ENCODE results near the gene CDKN2AIPNL.
"Not testable (repeated sequence)": the region's sequence is repeated elsewhere in the genome, so short reads cannot be mapped to it uniquely, and the experiment has no call there.

CDKN2AIPNL gene

DNA sequence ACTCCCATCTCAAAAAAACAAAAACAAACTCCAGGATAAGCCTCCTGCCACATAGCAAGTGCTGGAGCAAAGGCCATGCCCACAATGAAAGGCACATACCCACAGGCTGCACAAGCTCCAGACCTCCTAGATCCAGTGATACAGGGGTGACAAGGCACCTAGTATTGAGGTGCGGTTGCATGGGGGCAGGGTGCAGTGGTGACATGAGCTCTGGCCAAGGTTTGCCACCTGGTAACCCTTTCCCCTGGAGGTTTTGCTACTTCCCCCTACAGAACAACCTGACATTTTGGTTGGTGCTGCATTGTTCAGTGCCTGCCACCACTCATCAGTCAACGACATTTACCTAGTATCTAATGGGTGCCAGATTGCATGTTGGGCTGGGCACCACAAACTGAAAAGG is 14.5 kb downstream of the CDKN2AIPNL start:
- DNase-seq, result no peak

DNA sequence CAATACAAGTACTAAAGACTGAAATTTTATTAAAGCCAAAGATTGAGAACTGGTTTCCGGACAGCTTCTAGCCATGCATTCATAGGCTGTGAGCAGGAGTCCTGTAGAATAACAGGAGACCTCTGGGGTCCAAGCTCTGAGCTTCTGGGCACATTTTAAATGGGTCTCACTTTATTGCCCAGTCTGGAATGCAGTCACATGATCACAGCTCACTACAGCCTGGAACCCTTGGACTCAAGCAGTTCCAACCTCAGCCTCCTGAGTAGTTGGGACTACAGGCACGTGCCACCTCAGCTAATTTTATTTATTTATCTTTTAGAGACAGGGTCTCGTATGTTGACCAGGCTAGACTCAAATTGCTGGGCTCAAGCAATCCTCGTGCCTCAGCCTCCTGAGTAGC is 15.4 kb downstream of the CDKN2AIPNL start:
- no peak for DNase-seq

DNA sequence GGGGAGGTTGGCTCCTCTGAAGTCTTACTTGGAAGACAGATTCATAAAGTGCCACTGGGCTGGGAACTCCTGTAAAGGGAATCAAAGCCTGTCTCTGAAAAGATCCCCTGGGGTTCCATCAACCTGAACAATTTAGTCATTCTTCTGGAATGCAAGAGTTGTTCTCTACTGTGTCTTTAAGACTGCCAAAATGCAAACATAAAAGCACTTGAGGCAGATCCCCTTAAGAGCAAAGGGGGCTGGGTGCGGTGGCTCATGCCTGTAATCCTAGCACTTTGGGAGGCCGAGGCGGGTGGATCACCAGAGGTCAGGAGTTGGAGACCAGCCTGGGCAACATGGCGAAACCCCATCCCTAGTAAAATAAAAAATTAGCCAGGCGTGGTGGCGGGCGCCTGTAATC is 16.7 kb downstream of the CDKN2AIPNL start:
- DNase-seq, result no peak

DNA sequence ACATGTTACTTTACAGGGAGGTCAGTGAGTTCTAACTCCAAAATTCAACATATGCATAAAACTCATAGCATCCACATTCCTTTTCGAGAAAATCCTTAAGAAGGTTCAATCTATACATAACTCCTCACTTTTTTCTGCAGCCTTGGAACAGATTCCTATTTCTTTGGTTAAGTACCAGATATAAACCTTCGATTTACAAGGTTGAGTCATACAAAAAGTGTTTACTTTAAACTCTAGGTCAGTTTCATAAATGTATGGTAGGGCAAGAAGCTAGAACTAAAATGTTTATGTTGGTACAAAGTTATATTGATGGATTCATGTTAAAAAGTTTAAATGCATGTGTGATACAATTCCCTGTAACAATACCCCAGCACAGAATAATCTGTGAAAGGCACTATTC is 19.4 kb downstream of the CDKN2AIPNL start:
- no peak for DNase-seq

DNA sequence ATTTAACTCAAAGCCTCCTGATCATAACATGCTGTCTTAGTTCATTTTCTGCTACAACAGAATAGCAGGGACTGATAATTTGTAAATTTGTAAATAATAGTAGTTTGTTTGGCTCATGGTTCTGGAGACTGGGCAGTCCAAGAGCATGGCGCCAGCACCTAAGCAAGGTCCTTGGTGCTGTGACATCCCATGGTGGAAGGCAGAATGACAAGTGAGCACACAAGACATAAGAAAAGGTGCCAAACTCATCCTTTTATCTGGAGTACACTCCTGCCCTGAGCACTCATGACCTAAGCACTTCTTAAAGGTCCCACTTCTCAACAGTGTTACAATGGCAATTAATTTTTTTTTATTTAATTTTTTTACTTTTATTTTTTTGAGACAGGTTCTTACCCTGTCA is 24.2 kb downstream of the CDKN2AIPNL start:
- DNase-seq, result no peak

DNA sequence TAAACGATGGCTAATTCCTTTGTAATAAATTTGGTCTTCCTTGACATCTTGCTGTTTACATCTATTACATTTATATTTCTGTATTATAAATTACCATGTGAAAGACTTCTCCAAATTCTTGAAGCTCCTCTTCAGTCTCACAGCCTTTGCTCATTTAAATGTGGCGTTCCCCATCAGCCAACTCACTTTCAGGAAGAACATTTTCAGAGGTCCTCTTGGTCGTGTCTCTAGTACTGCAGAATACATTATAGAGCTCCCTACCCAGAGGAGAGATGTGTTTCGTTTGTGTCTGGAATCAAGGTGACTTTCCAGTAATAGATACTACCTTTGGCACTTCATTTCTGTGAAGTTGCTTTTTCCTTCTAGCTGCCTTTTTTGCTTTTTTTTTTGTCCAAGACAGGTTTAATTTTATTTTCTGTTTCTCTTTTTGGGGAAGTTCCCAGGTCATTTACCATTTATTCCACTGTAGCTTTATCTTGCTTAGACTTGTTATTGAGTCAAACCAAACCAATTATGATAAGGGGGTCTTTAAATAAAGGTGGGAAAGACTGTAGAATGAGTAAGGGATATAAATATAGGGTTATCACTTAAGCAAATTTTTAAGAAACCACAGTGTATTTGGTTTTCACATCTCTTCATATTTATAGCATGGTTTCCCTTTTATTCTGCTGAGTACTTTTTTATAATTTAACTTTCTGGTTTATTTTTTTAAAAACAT is 27.5 kb downstream of the CDKN2AIPNL start:
- DNase-seq, result no peak

DNA sequence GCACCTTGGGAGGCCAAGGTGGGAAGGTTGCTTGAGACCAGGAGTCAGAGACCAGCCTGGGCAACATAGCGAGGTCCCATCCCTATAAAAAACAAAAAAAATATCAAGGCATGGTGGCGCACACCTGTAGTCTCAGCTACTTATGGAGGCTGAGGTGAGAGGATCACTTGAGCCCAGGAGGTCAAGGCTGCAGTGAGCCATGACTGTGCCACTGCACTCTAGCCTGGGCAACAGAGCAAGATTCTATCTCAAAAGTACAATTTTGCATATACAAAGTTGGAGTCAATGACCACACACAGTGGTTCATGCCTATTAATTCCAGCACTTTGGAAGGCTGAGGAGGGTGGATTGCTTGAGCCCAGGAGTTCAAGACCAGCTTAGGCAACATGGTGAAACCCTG is 29.5 kb downstream of the CDKN2AIPNL start:
- not testable (repeated sequence) for DNase-seq

DNA sequence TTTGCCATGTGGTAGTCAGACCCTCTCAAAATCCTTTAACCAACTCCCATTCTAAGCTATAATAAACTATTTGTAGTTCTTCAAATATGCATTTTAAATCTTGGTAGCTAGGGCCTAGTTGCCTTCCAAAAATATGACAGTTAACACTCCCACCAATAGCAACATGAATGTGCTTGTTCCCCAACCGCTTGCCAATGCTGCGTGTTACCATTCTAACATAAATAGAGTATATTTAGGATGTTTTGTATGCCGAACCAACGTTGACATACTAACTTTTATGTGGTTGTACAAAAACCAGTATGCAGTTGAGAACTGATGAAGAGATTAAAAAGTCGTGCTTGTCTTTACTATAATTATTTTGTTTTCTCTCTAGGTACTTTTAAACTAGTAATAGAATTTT is 31.3 kb downstream of the CDKN2AIPNL start:
- no peak for DNase-seq

DNA sequence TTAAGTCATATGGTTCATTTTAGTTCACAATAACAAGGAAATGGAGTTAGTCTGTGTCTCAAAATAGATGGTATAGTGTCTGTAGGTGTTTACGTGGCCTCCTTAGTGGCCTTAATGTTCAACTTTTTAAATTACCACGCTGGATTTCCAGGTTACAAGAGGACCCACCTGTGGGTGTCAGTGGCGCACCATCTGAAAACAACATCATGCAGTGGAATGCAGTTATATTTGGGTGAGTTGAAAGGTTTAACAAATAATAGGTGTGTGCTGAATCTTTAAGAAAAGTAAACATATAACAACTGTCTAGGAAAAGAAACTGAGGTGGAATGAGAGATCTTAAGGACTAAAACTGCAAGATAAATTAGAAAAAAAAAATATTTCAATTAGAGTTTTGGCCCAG is 37.4 kb downstream of the CDKN2AIPNL start:
- DNase-seq, result no peak

DNA sequence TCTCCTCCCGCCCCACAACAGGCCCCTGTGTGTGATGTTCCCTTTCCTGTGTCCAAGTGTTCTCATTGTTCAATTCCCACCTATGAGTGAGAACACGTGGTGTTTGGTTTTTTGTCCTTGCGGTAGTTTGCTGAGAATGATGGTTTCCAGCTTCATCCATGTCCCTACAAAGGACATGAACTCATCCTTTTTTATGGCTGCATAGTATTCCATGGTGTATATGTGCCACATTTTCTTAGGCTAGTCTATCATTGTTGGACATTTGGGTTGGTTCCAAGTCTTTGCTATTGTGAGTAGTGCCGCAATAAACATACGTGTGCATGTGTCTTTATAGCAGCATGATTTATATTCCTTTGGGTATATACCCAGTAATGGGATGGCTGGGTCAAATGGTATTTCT is 38.0 kb downstream of the CDKN2AIPNL start:
- DNase-seq, result not testable (repeated sequence)

DNA sequence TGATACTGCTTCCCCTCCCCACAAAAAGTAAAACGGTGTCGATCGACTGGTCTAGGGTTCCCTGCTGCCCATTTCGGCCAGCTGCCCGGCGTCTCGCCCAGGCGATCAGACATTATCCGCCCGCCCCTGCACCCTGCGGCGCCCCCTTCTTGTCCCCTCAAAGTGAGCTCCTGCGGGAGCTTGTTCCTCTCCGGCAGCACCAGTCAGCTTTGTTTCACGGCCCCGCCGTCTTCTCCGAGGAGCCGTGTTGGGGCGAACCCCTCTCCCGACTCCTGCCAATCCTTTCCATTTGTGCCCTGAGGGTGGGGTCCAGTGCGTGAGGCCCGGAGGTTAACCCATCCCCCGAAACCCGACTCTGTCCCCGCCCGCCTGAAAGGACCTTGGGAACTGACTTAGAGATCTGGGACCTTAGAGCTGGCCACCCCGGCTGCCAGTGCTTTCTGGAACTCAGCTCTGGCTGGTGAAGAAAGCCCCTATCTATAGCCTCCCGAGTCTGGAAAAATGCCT is 39.8 kb downstream of the CDKN2AIPNL start:
- peak; percentile 63 for DNase-seq

DNA sequence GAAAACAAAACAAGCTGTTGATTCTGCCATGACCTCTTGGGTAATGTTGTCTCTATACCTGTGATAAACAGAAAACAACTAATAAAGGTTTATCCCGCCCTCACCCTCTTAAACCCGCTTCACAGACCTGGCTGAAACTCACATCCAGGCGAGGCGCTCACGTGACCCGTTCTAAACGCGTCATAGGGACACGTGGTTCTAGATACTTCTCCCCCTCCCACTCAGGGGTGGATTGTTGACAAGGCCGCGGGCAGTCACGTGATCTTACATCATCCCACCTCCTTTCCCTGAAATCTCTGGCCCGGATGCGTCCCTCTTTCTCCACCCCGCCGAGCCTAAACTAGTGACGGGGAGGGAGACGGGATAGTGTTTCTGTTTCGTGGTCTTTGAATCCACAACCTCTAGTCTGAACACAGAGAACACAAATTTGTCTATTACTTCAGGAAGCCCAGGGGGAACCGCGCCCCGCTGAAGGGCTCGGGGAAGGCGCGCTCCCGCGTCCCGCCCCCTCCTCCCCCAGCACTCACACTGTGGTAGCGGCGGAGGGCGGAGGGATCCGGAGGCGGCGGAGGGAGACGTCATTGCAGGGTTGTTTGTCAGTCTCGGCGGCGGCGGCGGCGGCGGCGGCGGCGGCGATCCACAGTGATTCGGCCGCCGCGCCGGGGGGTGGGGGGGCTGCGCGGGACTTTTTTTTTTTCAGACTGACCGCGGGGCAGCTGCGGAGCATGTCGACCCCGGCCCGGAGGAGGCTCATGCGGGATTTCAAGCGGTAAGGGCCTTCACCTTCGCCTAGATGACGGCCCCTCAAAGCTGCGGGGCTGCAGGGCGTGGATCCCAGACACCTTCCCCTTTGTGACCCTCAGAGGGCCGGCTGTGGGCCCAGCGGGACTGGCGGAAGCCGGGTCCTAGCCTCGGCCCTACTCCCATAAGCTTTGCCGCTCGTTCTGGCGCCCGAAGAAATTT is 40.5 kb downstream of the CDKN2AIPNL start, which contains the start of gene UBE2B:
Gene UBE2B (plus strand): TSS at position 699 of the 963 bp plus-strand sequence. CDS start 27 bp downstream, at position 726.
- DNase-seq, result peak; percentile 99

DNA sequence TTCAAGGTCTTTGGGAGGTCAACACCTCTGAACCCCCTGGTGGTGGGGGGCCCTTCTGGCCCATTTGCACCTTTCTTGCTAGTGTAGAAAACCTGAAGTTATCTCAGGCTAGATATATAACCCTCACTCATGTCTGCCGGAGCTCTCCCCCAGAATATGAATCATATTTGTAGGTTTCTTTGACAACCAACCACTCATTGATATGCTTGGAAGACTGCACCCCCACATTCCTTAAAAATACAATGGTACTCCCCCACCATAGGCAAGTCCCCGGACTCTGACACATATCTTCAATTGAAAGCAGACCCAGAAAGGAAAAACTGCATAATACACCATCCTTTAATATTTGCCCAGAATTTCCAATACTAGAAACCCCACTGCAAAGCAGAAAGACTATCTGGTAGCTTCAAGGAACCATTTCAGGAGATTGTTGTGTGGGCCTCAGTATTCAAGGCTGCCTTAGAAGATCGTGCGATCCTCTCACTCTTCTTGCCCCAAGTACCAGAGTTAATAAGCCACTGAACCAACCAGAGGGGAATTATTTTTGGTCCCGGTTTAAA is 41.3 kb downstream of the CDKN2AIPNL start:
- no peak for DNase-seq

DNA sequence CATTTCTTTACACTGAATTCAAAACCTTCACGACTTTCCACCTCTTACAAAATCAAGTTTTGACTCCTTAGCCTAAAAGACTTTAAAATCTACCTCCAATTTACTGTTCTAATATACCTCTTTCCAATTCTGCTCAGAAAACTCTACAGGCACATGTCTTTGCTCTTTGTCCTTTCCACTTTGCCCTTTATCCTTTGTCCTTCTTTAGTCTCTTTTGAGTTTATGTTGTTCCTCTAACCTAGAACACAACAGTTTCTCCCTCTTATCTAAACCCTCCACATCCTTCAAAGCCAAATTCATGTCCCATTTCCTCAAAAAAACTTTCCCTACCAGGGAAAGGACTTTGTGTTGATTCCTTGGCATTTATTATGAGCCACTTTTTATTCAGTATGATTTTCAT is 46.1 kb downstream of the CDKN2AIPNL start:
- no peak for DNase-seq

DNA sequence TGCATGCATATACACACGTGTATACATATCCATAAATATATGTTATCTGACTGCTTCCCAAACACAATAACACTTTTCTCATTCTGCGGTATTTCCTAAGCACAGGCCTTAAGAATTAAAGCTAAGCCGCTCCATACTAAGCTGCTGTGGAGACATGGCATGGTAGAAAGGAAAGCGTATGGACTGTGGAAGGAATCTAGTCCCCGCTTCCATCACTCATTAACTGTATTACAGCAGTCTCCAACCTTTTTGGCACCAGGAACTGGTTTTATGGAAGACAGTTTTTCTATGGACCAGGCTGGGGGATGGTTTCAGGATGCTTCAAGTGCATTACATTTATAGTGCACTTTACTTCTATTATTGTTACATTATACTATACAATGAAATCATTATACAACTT is 56.0 kb downstream of the CDKN2AIPNL start:
- no peak for DNase-seq
